HG03039 (cell line): ENCODE measurements around the gene SMCR8.
"Not testable (repeated sequence)": the region's sequence is repeated elsewhere in the genome, so short reads cannot be mapped to it uniquely, and the experiment has no call there.

Experiments
- ATAC-seq: cut with Tn5 transposase; IDR thresholded peaks from one replicate; pipeline ENCODE4 v1.9.1; 2021; ENCODE audit warnings: mild to moderate bottlenecking, moderate library complexity; ENCODE audit not compliant: unreplicated experiment

The SMCR8 gene

GRCh38 chr17:18356624-18357023, 41.5 kb downstream of the SMCR8 start:
- no peak for ATAC-seq

- no peak for ATAC-seq
Measured at GRCh38 chr17:18360518-18360917, 45.4 kb downstream of the SMCR8 start.

GRCh38 chr17:18361837-18362697, 47.0 kb downstream of the SMCR8 start:
- ATAC-seq: no peak

GRCh38 chr17:18362698-18363100, 47.6 kb downstream of the SMCR8 start:
- ATAC-seq: no peak

GRCh38 chr17:18363101-18364049, 48.3 kb downstream of the SMCR8 start, which contains the start of gene SHMT1:
SHMT1 (minus strand) TSS chr17:18363550; CDS start chr17:18355981, 7,569 bp downstream.
- ATAC-seq: peak; percentile 93

GRCh38 chr17:18364166-18364565, 49.1 kb downstream of the SMCR8 start:
- no peak for ATAC-seq

- ATAC-seq: no peak
Measured at GRCh38 chr17:18368946-18369345, 53.9 kb downstream of the SMCR8 start.

- ATAC-seq: no peak
Measured at GRCh38 chr17:18370761-18371160, 55.7 kb downstream of the SMCR8 start.

- no peak for ATAC-seq
Measured at GRCh38 chr17:18371455-18371854, 56.4 kb downstream of the SMCR8 start.

- ATAC-seq: not testable (repeated sequence)
Measured at GRCh38 chr17:18373181-18373580, 58.1 kb downstream of the SMCR8 start.

- no peak for ATAC-seq
Measured at GRCh38 chr17:18374216-18374615, 59.1 kb downstream of the SMCR8 start.
